ENCODE results near the gene GNB1L. TPM values are rescaled to one million over a fixed set of nuclear protein-coding genes. Genes with fewer than 3 reads are reported as not detected.

Gene GNB1L
- polyA plus RNA-seq, 1 donor from 2014 or later, result 16.5 TPM

- Histone ChIP-seq H3K79me2 (replicated peaks; ENCODE audit: insufficient read depth, low read length) (no peaks in the 10 kb centered on the region), H3K27me3 (ENCODE audit: insufficient read depth, low read depth, low read length) (no peaks in the 10 kb centered on the region), H3K9ac (ENCODE audit: low read length) (no peak overlapping the region), H3K4me3 (ENCODE audit: low read length) (no peak overlapping the region), H3K9me3 (ENCODE audit: low read length) (no peaks in the 10 kb centered on the region), H2AFZ (ENCODE audit: low read depth, low read length) (no peak overlapping the region), H3K9me2 (ENCODE audit: insufficient read depth, low read length) (no peaks in the 10 kb centered on the region), H3K4me2 (ENCODE audit: low read length) (no peak overlapping the region), H3K27ac (ENCODE audit: low read length) (no peak overlapping the region), H4K20me1 (ENCODE audit: insufficient read depth) (no peaks in the 10 kb centered on the region), H3F3A (ENCODE audit: insufficient read depth, low read length, poor library complexity, severe bottlenecking) (no peaks in the 10 kb centered on the region), H3K36me3 (ENCODE audit: insufficient read depth, low read length) (no peaks in the 10 kb centered on the region)
- TF ChIP-seq POLR2AphosphoS5 (IDR thresholded peaks at IDR 0.05) (no peak), EZH2 (IDR thresholded peaks at IDR 0.05; ENCODE audit: borderline replicate concordance, insufficient read depth, low read length, poor library complexity, severe bottlenecking) (no peak), SMC3 (conservative IDR thresholded peaks at IDR 0.05; ENCODE audit: poor library complexity) (no peak), REST (IDR thresholded peaks at IDR 0.05; ENCODE audit: borderline replicate concordance) (no peak), CTCF (IDR thresholded peaks at IDR 0.05; ENCODE audit: poor library complexity, severe bottlenecking) (no peak), EP300 (conservative IDR thresholded peaks at IDR 0.05; ENCODE audit: poor library complexity, severe bottlenecking) (no peak), TAF1 (IDR thresholded peaks at IDR 0.05; ENCODE audit: low read depth) (no peak), RAD21 (conservative IDR thresholded peaks at IDR 0.05) (no peak)
These were observed 25.5 kb upstream of the GNB1L start for GRCh38 chr22:19879992-19880785.

GRCh38 chr22:19879643-19879991 lies 24.9 kb upstream of the GNB1L start:
- Histone ChIP-seq H4K20me1 (ENCODE audit: insufficient read depth) (no peaks in the 10 kb centered on the region), H3K4me3 (ENCODE audit: low read length) (no peak overlapping the region), H3K9me2 (ENCODE audit: insufficient read depth, low read length) (no peaks in the 10 kb centered on the region), H3K4me2 (ENCODE audit: low read length) (no peak overlapping the region), H3K79me2 (replicated peaks; ENCODE audit: insufficient read depth, low read length) (no peaks in the 10 kb centered on the region), H3K36me3 (ENCODE audit: insufficient read depth, low read length) (no peaks in the 10 kb centered on the region), H2AFZ (ENCODE audit: low read depth, low read length) (no peak overlapping the region), H3K9ac (ENCODE audit: low read length) (no peak overlapping the region), H3K27ac (ENCODE audit: low read length) (no peak overlapping the region), H3F3A (ENCODE audit: insufficient read depth, low read length, poor library complexity, severe bottlenecking) (no peaks in the 10 kb centered on the region), H3K27me3 (ENCODE audit: insufficient read depth, low read depth, low read length) (no peaks in the 10 kb centered on the region), H3K9me3 (ENCODE audit: low read length) (no peaks in the 10 kb centered on the region)
- TF ChIP-seq MXI1 (conservative IDR thresholded peaks at IDR 0.05; ENCODE audit: poor library complexity, severe bottlenecking) (no peak), EZH2 (IDR thresholded peaks at IDR 0.05; ENCODE audit: borderline replicate concordance, insufficient read depth, low read length, poor library complexity, severe bottlenecking) (no peak), RAD21 (conservative IDR thresholded peaks at IDR 0.05) (no peak), CTCF (IDR thresholded peaks at IDR 0.05; ENCODE audit: poor library complexity, severe bottlenecking) (no peak), EP300 (conservative IDR thresholded peaks at IDR 0.05; ENCODE audit: poor library complexity, severe bottlenecking) (no peak), TAF1 (IDR thresholded peaks at IDR 0.05; ENCODE audit: low read depth) (no peak), REST (IDR thresholded peaks at IDR 0.05; ENCODE audit: borderline replicate concordance) (no peak), SMC3 (conservative IDR thresholded peaks at IDR 0.05; ENCODE audit: poor library complexity) (no peak), POLR2AphosphoS5 (IDR thresholded peaks at IDR 0.05) (no peak)
